ENCODE measurements around the gene TEX35. TPM values are rescaled to one million over a fixed set of nuclear protein-coding genes. Genes with fewer than 3 reads are reported as not detected.

Gene TEX35
- polyA plus RNA-seq, 3 donors: not detected

DNA sequence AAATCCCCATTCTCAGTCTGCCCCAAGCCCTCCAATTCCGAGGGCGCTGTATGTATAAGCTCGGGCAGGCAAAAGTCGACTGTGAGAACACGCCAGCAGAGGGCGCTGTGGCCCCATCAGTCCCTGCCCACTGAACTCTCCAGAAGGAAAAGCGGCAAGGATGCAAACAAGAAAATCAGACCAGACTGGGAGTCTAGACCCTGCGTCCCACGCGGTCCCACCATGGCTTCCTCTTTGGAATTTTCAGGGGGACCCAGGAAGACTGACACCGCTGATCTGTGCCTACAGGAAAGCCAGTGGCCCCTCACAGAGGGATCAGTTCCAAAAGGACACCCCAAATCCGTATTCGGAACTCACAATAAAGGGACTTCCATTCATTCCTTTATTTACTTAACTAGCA is 19.5 kb downstream of the TEX35 start:
- H3K79me2 ChIP-seq (ENCODE audit: insufficient read depth, low read length): no peaks in the 10 kb centered on the region
- TF ChIP-seq, protein P1, sequence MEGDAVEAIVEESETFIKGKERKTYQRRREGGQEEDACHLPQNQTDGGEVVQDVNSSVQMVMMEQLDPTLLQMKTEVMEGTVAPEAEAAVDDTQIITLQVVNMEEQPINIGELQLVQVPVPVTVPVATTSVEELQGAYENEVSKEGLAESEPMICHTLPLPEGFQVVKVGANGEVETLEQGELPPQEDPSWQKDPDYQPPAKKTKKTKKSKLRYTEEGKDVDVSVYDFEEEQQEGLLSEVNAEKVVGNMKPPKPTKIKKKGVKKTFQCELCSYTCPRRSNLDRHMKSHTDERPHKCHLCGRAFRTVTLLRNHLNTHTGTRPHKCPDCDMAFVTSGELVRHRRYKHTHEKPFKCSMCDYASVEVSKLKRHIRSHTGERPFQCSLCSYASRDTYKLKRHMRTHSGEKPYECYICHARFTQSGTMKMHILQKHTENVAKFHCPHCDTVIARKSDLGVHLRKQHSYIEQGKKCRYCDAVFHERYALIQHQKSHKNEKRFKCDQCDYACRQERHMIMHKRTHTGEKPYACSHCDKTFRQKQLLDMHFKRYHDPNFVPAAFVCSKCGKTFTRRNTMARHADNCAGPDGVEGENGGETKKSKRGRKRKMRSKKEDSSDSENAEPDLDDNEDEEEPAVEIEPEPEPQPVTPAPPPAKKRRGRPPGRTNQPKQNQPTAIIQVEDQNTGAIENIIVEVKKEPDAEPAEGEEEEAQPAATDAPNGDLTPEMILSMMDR (IDR thresholded peaks at IDR 0.05): peak; percentile 93
- Mint-ChIP-seq H3K9me3 (peaks cover 0 to 2% (median 0%) of the 10 kb centered on the region in 7 donors), H3K4me3 (peak overlapping the region in 1 of 2 donors; percentile 31), H3K27ac (no peak overlapping the region), H3K27me3 (ENCODE audit: low read depth in 3 of 3) (peaks cover 0 to 3% (median 0%) of the 10 kb centered on the region in 3 donors), H3K4me1 (peaks cover 8% of the 10 kb centered on the region), H3K36me3 (no peaks in the 10 kb centered on the region)
- H3K9me3 ChIP-seq (replicated peaks in 1 of 2; ENCODE audit: control insufficient read depth in 1 of 2, insufficient read depth in 1 of 2, low read length in 2 of 2): no peaks in the 10 kb centered on the region
- peak overlapping the region; percentile 0 for H3K9ac ChIP-seq (ENCODE audit: insufficient read depth, low read length, poor library complexity, severe bottlenecking)
- peaks cover 0 to 3% of the 10 kb centered on the region in 2 donors for H3K4me1 ChIP-seq (ENCODE audit: control insufficient read depth in 1 of 2, insufficient read depth in 2 of 2, low read length in 2 of 2)
- H3K4me2 ChIP-seq (replicated peaks; ENCODE audit: extremely low read depth, low read length, poor library complexity, severe bottlenecking): peak overlapping the region; percentile 6
- H3K27ac ChIP-seq (ENCODE audit: low read depth in 1 of 2, low read length in 2 of 2): no peak overlapping the region
- 3% methylated on average over 11 of the region's 13 CpGs for WGBS (ENCODE audit: insufficient coverage)
- no peak overlapping the region for H3K4me3 ChIP-seq (replicated peaks in 1 of 3; ENCODE audit: low read depth in 2 of 3, low read length in 3 of 3)
- H3K36me3 ChIP-seq (replicated peaks in 1 of 2; ENCODE audit: control insufficient read depth in 1 of 2, insufficient read depth in 2 of 2, low read length in 2 of 2): no peaks in the 10 kb centered on the region
- intact Hi-C loops (cut with micrococcal nuclease): loop anchor here in 1 of 2 donors (5.0 to 10.0 kb wide), 2 partner anchors 470 to 842 kb away; no protein-coding TSS in a partner anchor
- H3K27me3 ChIP-seq (ENCODE audit: control insufficient read depth in 2 of 2, insufficient read depth in 2 of 2, low read length in 2 of 2): no peaks in the 10 kb centered on the region
- H4K20me1 ChIP-seq (ENCODE audit: insufficient read depth, low read length): no peaks in the 10 kb centered on the region
- peak overlapping the region; percentile 61 for H2AFZ ChIP-seq (ENCODE audit: insufficient read depth, low read depth, low read length, poor library complexity, severe bottlenecking)
- DNase-seq: peak; percentile 61 to 78 (median 74)

DNA sequence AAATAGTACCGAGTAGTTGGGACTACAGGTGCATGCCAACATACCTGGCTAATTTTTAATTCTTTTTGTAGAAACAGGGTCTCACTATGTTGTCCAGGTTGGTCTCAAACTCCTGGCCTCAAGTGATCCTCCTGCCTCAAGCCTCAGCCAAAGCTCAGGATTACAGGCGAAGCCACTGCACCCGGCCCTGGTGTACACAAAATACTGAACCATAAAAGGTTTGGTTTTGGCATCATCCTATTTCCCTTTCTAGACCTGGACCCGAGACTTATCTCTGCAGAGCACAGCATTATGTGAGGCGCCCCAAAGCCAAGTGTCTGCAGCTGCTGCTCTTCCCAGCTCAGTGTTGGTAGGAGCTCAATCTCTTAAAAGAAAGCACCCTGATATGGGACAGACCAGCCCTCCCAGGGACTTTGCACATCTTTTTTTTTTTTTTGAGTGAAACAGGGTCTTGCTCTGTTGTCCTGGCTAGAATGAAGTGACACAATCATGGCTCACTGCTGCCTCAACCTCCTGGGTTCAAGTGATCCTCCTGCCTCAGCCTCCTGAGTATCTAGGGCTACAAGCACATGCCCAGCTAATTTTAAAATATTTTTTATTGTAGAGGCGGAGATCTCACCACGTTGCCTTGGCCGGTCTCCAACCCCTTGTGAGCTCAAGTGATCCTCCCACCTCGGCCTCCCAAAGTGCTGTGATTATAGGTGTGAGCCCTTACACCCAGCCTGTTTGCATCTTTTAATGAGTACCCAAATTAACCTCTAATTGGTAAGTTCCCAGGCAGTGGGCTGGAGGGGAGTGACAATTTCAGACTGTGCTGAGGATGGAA is 20.4 kb downstream of the TEX35 start:
- no peak for DNase-seq
- Histone ChIP-seq H3K36me3 (replicated peaks in 1 of 2; ENCODE audit: control insufficient read depth in 1 of 2, insufficient read depth in 2 of 2, low read length in 2 of 2) (no peaks in the 10 kb centered on the region), H4K20me1 (ENCODE audit: insufficient read depth, low read length) (no peaks in the 10 kb centered on the region), H3K9ac (ENCODE audit: insufficient read depth, low read length, poor library complexity, severe bottlenecking) (no peak overlapping the region), H3K4me1 (ENCODE audit: control insufficient read depth in 1 of 2, insufficient read depth in 2 of 2, low read length in 2 of 2) (peaks cover 0 to 3% of the 10 kb centered on the region in 2 donors), H2AFZ (ENCODE audit: insufficient read depth, low read depth, low read length, poor library complexity, severe bottlenecking) (no peak overlapping the region), H3K9me3 (replicated peaks in 1 of 2; ENCODE audit: control insufficient read depth in 1 of 2, insufficient read depth in 1 of 2, low read length in 2 of 2) (no peaks in the 10 kb centered on the region), H3K27ac (ENCODE audit: low read depth in 1 of 2, low read length in 2 of 2) (no peak overlapping the region), H3K27me3 (ENCODE audit: control insufficient read depth in 2 of 2, insufficient read depth in 2 of 2, low read length in 2 of 2) (no peaks in the 10 kb centered on the region), H3K4me3 (replicated peaks in 1 of 3; ENCODE audit: low read depth in 2 of 3, low read length in 3 of 3) (no peak overlapping the region), H3K79me2 (ENCODE audit: insufficient read depth, low read length) (no peaks in the 10 kb centered on the region), H3K4me2 (replicated peaks; ENCODE audit: extremely low read depth, low read length, poor library complexity, severe bottlenecking) (no peak overlapping the region)
- WGBS (ENCODE audit: insufficient coverage): 100% methylated on average over 4 of the region's 9 CpGs
- intact Hi-C loops (cut with micrococcal nuclease): loop anchor here in 1 of 2 donors (5.0 to 10.0 kb wide), 2 partner anchors 469 to 841 kb away; no protein-coding TSS in a partner anchor
- H3K9me3 Mint-ChIP-seq: peaks cover 0 to 2% (median 0%) of the 10 kb centered on the region in 7 donors
- peaks cover 8% of the 10 kb centered on the region for H3K4me1 Mint-ChIP-seq
- no peak overlapping the region for H3K27ac Mint-ChIP-seq
- peaks cover 0 to 3% (median 0%) of the 10 kb centered on the region in 3 donors for H3K27me3 Mint-ChIP-seq (ENCODE audit: low read depth in 3 of 3)
- H3K4me3 Mint-ChIP-seq: no peak overlapping the region
- TF ChIP-seq, protein P1 (IDR thresholded peaks at IDR 0.05): no peak
- no peaks in the 10 kb centered on the region for H3K36me3 Mint-ChIP-seq

Measured in CD14-positive monocyte (primary cell).